Measurements from ENCODE around the gene EYA2.

EYA2 gene

GRCh38 chr20:47063407-47063806 lies 168.8 kb downstream of the EYA2 start:
- no peak for DNase-seq (ENCODE audit: low read depth, low spot score)

- DNase-seq (ENCODE audit: low read depth, low spot score) = no peak
These were observed 169.2 kb downstream of the EYA2 start for GRCh38 chr20:47063808-47064207.

GRCh38 chr20:47066484-47067270 lies 172.0 kb downstream of the EYA2 start:
- no peak for DNase-seq (ENCODE audit: low read depth, low spot score)

GRCh38 chr20:47067776-47068175 lies 173.1 kb downstream of the EYA2 start:
- DNase-seq (ENCODE audit: low read depth, low spot score) = no peak

- DNase-seq (ENCODE audit: low read depth, low spot score) = no peak
These were observed 175.5 kb downstream of the EYA2 start for GRCh38 chr20:47070176-47070575.

- DNase-seq (ENCODE audit: low read depth, low spot score) = no peak
These were observed 177.1 kb downstream of the EYA2 start for GRCh38 chr20:47071646-47072185.

GRCh38 chr20:47073766-47074475 lies 179.3 kb downstream of the EYA2 start:
- DNase-seq (ENCODE audit: low read depth, low spot score) = no peak

GRCh38 chr20:47075263-47075662 lies 180.6 kb downstream of the EYA2 start:
- DNase-seq (ENCODE audit: low read depth, low spot score) = no peak

- DNase-seq (ENCODE audit: low read depth, low spot score) = no peak
These were observed 184.4 kb downstream of the EYA2 start for GRCh38 chr20:47079047-47079446.

GRCh38 chr20:47080365-47080764 lies 185.7 kb downstream of the EYA2 start:
- no peak for DNase-seq (ENCODE audit: low read depth, low spot score)

GRCh38 chr20:47086316-47086715 lies 191.7 kb downstream of the EYA2 start:
- no peak for DNase-seq (ENCODE audit: low read depth, low spot score)

GRCh38 chr20:47088335-47088734 lies 193.7 kb downstream of the EYA2 start:
- no peak for DNase-seq (ENCODE audit: low read depth, low spot score)

- no peak for DNase-seq (ENCODE audit: low read depth, low spot score)
These were observed 194.5 kb downstream of the EYA2 start for GRCh38 chr20:47089151-47089550.

- no peak for DNase-seq (ENCODE audit: low read depth, low spot score)
These were observed 196.2 kb downstream of the EYA2 start for GRCh38 chr20:47090835-47091234.

- DNase-seq (ENCODE audit: low read depth, low spot score) = no peak
These were observed 198.8 kb downstream of the EYA2 start for GRCh38 chr20:47093320-47093966.

- DNase-seq (ENCODE audit: low read depth, low spot score) = no peak
These were observed 201.0 kb downstream of the EYA2 start for GRCh38 chr20:47095690-47096089.

GRCh38 chr20:47097691-47098622 lies 203.3 kb downstream of the EYA2 start:
- DNase-seq (ENCODE audit: low read depth, low spot score) = no peak

- DNase-seq (ENCODE audit: low read depth, low spot score) = no peak
These were observed 204.4 kb downstream of the EYA2 start for GRCh38 chr20:47099093-47099492.

- no peak for DNase-seq (ENCODE audit: low read depth, low spot score)
These were observed 205.3 kb downstream of the EYA2 start for GRCh38 chr20:47099825-47100441.

GRCh38 chr20:47102629-47103028 lies 208.0 kb downstream of the EYA2 start:
- DNase-seq (ENCODE audit: low read depth, low spot score) = no peak

- DNase-seq (ENCODE audit: low read depth, low spot score) = no peak
These were observed 212.1 kb downstream of the EYA2 start for GRCh38 chr20:47106786-47107185.

Data from iPS DF 19.7 (cell line).